G401 (cell line): ENCODE results near the gene RAB33A. TPM values are rescaled to one million over a fixed set of nuclear protein-coding genes. Genes with fewer than 3 reads are reported as not detected.
"Not testable (repeated sequence)": the region's sequence is repeated elsewhere in the genome, so short reads cannot be mapped to it uniquely, and the experiment has no call there.

Experiments
- DNase-seq: peaks from one replicate; pipeline ENCODE4 v3.0.0-alpha.2; 2015; ENCODE audit warnings: low spot score
- in situ Hi-C: cut with HindIII; loops from 2 replicates; pipeline ENCODE4 v1.10.0; 2016; ENCODE audit warnings: low sequenced_read_pairs, mixed read lengths
- total RNA-seq: library from RNA; depleted of rRNA; stranded (reverse); fragments of >200 nt; shearing (Covaris generic); gene quantifications from 2 replicates; pipeline ENCODE4 v1.2.3, GENCODE V29; 2014; rRNA removed

Gene RAB33A
- total RNA-seq, 1 experiment from 2014 or later = not detected

DNA sequence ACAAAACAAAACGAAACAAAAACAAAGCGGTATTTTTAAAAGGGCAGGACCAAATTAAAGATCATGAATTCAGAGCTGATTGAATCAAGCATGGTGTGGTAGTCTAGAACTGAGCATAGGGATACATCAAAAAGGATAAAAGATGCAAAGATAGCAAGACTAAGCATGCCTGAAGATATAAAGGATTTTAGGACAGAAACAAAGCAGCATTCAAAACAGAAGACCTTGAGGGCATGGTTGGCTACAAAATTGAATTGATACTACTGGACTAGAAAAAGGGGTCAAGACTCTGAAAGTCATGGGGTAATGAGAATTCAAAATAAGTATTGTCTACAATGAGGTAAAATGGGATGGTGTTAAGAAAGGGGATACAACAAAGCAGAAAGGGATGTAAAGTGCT, 41.6 kb downstream of the RAB33A start:
- in situ Hi-C loops = no loop called here

DNA sequence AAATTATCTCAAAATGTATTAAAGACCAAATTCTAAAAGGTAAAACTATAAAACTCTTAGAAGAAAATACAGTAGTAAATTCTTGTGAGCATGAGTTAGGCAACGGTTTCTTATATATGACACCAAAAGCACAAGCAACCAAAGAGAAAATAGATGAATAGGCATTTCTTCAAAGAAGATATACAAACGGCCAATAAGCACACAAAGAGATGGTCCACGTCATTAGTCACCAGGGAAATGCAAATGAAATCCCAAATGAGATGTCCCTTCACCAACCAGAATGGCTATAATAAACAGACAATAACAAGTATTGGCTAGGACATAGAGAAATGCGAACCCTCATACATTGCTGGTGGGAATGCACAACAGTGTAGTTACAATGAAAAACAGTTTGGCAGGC, 44.6 kb downstream of the RAB33A start:
- no peak for DNase-seq

More for the DNA sequence above, 41.6 kb downstream of the RAB33A start:
- DNase-seq = no peak

DNA sequence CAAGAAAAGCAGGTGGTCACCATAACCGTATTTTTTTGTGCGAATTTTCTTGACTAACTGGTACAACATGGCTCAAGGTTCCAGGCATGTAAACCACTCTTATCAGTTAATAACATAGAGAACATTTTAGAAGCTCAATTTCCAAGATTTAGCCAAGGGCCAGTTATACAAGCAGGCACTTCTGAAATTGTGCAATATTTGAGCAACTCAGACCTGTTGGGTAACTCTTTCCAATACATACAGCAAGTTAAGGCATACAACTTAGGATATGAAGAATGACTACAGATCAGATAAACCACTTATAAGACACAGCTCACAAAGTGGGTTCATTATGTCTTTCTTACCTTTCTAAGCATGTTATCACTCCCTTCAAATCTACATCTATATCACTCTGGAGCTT, 53.0 kb downstream of the RAB33A start:
- no peak for DNase-seq
- in situ Hi-C loops = no loop called here

More for the DNA sequence above, 44.6 kb downstream of the RAB33A start:
- in situ Hi-C loops = no loop called here

DNA sequence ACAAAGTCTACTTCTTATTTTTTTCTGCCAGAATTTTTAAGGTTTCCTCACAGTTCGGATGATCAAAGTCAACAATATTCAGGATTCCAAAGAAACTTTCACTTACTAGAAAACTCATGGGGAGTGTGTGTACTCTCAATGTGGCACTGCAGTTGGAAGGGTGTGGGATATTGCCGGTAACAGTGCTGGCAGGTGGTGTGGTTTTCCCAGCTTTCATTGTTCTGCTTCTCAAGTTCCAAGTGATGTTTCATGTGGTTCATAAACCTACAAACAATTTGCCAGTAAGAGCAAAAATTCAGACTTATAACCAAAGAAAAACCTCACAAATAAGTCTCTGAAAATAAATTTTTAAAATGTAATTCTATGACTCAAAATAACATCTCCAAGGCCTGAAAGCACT, 57.1 kb downstream of the RAB33A start:
- DNase-seq = no peak
- in situ Hi-C loops = no loop called here

DNA sequence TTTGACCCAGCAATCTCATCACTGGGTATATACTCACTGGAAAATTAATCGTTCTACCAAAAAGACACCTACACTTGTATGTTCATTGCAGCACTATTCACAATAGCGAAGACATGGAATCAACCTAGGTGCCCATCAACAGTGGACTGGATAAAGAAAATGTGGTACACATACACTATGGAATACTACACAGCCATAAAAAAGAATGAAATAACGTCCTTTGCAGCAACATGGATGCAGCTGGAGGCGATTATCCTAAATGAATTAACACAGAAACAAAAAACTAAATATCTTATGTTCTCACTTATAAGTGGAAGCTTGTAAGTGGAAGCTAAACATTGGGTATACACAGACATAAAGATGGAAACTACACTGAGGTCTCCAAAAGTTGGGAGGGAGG, 59.4 kb downstream of the RAB33A start:
- DNase-seq, in situ Hi-C loops: not testable (repeated sequence)

Other genes with a start within 250 kb of the RAB33A start
- 1.4 and 3.4 TPM in 2 replicates for gene BCORL1, start 189.3 kb upstream of the RAB33A start, total RNA-seq
- 8.4 and 16.1 TPM in 2 replicates for gene ELF4, start 61.5 kb upstream of the RAB33A start, total RNA-seq
- 51.6 and 95.5 TPM in 2 replicates for gene AIFM1, start 6.1 kb upstream of the RAB33A start, total RNA-seq
- 7.6 and 8.8 TPM in 2 replicates for gene ZNF280C, start 96.9 kb downstream of the RAB33A start, total RNA-seq
- 10.1 and 14.2 TPM in 2 replicates for gene SLC25A14, start 168.0 kb downstream of the RAB33A start, total RNA-seq
- not detected in 2 replicates for gene GPR119, start 213.7 kb downstream of the RAB33A start, total RNA-seq
- 22.4 and 30.7 TPM in 2 replicates for gene RBMX2, start 230.0 kb downstream of the RAB33A start, total RNA-seq